ENCODE data around the gene ANOS1.
A peak's percentile ranks its signal among the peaks of the same experiment; 100 is the strongest.

Gene ANOS1

GRCh38 chrX:8672176-8672575 is 59.8 kb downstream of the ANOS1 start:
- POLR2A ChIA-PET (ENCODE audit: low non-redundant PET): no interaction called here
- no peak for DNase-seq (ENCODE audit: low spot score)
- CTCF ChIA-PET: no interaction called here
- TF ChIP-seq, protein P1, sequence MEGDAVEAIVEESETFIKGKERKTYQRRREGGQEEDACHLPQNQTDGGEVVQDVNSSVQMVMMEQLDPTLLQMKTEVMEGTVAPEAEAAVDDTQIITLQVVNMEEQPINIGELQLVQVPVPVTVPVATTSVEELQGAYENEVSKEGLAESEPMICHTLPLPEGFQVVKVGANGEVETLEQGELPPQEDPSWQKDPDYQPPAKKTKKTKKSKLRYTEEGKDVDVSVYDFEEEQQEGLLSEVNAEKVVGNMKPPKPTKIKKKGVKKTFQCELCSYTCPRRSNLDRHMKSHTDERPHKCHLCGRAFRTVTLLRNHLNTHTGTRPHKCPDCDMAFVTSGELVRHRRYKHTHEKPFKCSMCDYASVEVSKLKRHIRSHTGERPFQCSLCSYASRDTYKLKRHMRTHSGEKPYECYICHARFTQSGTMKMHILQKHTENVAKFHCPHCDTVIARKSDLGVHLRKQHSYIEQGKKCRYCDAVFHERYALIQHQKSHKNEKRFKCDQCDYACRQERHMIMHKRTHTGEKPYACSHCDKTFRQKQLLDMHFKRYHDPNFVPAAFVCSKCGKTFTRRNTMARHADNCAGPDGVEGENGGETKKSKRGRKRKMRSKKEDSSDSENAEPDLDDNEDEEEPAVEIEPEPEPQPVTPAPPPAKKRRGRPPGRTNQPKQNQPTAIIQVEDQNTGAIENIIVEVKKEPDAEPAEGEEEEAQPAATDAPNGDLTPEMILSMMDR (conservative IDR thresholded peaks at IDR 0.05; ENCODE audit: low read depth): no peak
- H3K27ac ChIP-seq: no peak overlapping the region

DNA sequence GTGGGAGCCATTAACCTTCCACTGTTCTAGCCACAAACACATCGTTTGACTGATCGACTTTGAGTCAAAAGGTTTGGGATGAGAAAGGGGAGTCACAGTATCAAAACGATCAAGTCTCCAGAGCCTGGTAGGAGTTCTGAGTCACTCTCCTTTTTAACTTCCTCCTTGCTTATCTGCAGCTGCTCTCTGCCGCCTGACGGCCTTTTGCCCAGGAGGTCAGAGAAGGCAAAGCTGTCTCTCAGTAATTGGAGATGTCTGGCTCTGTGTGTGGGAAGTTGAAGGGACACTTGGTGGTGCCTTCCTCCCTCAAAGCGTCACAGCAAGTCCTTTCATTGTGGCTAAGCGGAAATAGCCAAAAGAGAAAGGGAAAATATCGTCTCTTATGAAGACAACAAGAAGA is 63.1 kb downstream of the ANOS1 start:
- H3K27ac ChIP-seq: no peak overlapping the region
- no peak for DNase-seq (ENCODE audit: low spot score)
- POLR2A ChIA-PET (ENCODE audit: low non-redundant PET): no interaction called here
- CTCF ChIA-PET: no interaction called here
- TF ChIP-seq, protein P1 (conservative IDR thresholded peaks at IDR 0.05; ENCODE audit: low read depth): no peak

DNA sequence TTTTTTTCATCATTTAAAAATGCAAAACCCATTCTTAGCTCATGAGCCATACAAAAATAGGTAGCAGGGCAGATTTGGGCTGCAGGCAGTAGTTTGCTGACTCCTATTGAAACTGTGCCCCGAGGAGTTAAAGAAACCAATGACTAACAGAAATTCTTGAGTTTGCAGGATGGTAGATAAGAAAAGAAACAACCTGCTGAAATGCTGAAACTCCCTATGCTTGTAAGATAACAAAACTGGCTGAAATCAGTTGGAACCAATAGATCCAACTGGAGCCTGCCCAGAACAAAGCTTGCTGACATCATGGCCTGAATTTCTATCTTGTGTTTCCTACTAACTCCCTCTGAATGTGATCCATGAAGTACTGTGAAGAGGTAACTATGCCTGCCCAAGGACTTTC is 68.6 kb downstream of the ANOS1 start:
- no peak for DNase-seq (ENCODE audit: low spot score)
- H3K27ac ChIP-seq: no peak overlapping the region
- ChIA-PET CTCF (interaction anchor here (0.7 kb wide), 1 partner anchor 71 kb away, joined by 3 read pairs; no protein-coding TSS in a partner anchor), POLR2A (ENCODE audit: low non-redundant PET) (no interaction called here)
- TF ChIP-seq, protein P1 (conservative IDR thresholded peaks at IDR 0.05; ENCODE audit: low read depth): no peak

DNA sequence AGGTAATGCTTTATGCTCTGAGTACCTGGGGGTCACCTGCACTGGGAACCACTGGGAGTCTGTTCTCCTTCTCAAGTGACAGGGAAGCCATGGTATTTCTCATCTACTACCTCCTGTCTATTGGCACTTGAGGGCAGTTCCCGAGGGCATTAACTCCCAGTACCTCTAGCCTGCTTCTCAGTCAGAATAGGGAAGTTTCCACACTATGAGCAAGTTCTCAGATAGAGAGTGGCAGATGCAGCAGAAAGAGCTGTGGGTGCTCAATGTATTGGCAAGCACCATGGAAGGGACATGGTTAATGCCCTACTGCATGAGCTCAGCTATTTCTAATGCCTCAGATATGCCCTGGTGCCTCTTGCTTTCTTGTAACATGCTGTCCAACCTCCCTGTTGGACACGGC is 74.1 kb downstream of the ANOS1 start:
- TF ChIP-seq, protein P1 (conservative IDR thresholded peaks at IDR 0.05; ENCODE audit: low read depth): no peak
- DNase-seq (ENCODE audit: low spot score): no peak
- CTCF ChIA-PET: no interaction called here
- H3K27ac ChIP-seq: no peak overlapping the region
- POLR2A ChIA-PET (ENCODE audit: low non-redundant PET): no interaction called here

- POLR2A ChIA-PET (ENCODE audit: low non-redundant PET): no interaction called here
- H3K27ac ChIP-seq: no peak overlapping the region
- TF ChIP-seq, protein P1 (conservative IDR thresholded peaks at IDR 0.05; ENCODE audit: low read depth): no peak
- peak; percentile 1 for DNase-seq (ENCODE audit: low spot score)
- CTCF ChIA-PET: no interaction called here
These were observed 78.0 kb downstream of the ANOS1 start for GRCh38 chrX:8653956-8654355.

- CTCF ChIA-PET: no interaction called here
- POLR2A ChIA-PET (ENCODE audit: low non-redundant PET): no interaction called here
- no peak overlapping the region for H3K27ac ChIP-seq
- no peak for DNase-seq (ENCODE audit: low spot score)
- TF ChIP-seq, protein P1 (conservative IDR thresholded peaks at IDR 0.05; ENCODE audit: low read depth): no peak
These were observed 82.0 kb downstream of the ANOS1 start for GRCh38 chrX:8649969-8650368.

GRCh38 chrX:8647176-8647575 is 84.8 kb downstream of the ANOS1 start:
- CTCF ChIA-PET: interaction anchor here (0.6 kb wide), 1 partner anchor 335 kb away, joined by 4 read pairs; no protein-coding TSS in a partner anchor
- DNase-seq (ENCODE audit: low spot score): peak; percentile 36
- POLR2A ChIA-PET (ENCODE audit: low non-redundant PET): no interaction called here
- TF ChIP-seq, protein P1 (conservative IDR thresholded peaks at IDR 0.05; ENCODE audit: low read depth): no peak
- no peak overlapping the region for H3K27ac ChIP-seq

Data from RWPE1 (cell line).